Stimulated activated CD4-positive, alpha-beta T cell treated with anti-CD3 and anti-CD28 coated beads, Interleukin-2, amount 100 ng/mL, for 4 hours (primary cell): Measurements from ENCODE around the gene TSPY9.
"Not testable (repeated sequence)": the region's sequence is repeated elsewhere in the genome, so short reads cannot be mapped to it uniquely, and the experiment has no call there.

Experiments
- DNase-seq: peaks from one replicate; pipeline ENCODE4 v3.0.0-alpha.2; 2020; ENCODE audit warnings: low read depth

Gene TSPY9, protein sequence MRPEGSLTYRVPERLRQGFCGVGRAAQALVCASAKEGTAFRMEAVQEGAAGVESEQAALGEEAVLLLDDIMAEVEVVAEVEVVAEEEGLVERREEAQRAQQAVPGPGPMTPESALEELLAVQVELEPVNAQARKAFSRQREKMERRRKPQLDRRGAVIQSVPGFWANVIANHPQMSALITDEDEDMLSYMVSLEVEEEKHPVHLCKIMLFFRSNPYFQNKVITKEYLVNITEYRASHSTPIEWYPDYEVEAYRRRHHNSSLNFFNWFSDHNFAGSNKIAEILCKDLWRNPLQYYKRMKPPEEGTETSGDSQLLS

DNA sequence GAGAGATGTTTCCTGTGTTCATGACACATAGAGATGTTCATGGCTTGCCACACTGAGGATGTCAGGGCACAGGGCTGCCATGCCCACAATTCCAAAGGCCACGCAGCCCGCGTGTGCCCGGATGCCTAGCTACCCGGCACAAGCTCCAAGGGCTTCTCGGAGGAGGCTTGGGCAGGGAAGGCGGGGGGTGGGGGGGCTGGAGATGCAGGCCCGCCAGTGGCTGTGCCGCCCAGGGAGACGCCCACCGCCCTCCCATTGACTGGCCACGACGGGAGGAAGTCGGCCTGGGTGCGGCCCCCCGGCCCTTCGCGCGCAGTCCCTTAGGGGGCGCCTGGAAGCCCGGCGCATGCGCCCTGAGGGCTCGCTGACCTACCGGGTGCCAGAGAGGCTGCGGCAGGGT, at the start of gene TSPY9:
Gene TSPY9, plus strand, starts transcription at position 301 of the 400 bp plus-strand sequence. Its CDS starts 46 bp downstream, at position 347.
- DNase-seq, result not testable (repeated sequence)

DNA sequence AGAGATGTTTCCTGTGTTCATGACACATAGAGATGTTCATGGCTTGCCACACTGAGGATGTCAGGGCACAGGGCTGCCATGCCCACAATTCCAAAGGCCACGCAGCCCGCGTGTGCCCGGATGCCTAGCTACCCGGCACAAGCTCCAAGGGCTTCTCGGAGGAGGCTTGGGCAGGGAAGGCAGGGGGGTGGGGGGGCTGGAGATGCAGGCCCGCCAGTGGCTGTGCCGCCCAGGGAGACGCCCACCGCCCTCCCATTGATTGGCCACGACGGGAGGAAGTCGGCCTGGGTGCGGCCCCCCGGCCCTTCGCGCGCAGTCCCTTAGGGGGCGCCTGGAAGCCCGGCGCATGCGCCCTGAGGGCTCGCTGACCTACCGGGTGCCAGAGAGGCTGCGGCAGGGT, 20.4 kb upstream of the TSPY9 start, which contains the start of gene TSPY1:
Gene TSPY1, plus strand, starts transcription at position 301 of the 400 bp plus-strand sequence. Its CDS starts 46 bp downstream, at position 347.
- DNase-seq, result not testable (repeated sequence)

DNA sequence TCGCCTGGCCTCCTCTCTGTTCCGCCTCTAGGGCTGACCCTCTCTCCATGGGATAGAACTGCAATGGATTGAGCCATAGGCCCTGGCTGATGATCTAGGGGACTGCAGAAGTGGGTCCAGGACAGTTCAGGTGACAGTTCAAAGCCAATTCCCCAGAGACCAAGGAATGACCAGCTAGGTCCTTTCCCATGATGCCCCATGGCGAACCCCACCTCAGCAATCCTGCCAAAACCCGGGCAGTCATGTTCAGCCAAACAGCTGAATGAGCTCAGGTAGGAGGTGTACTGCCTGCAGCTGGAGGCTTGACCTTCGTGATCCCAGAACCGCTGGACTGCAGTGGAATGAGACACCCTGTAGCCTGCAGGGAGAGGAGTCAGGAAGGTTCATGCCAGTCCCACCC, 17.3 kb downstream of the TSPY9 start:
- not testable (repeated sequence) for DNase-seq

DNA sequence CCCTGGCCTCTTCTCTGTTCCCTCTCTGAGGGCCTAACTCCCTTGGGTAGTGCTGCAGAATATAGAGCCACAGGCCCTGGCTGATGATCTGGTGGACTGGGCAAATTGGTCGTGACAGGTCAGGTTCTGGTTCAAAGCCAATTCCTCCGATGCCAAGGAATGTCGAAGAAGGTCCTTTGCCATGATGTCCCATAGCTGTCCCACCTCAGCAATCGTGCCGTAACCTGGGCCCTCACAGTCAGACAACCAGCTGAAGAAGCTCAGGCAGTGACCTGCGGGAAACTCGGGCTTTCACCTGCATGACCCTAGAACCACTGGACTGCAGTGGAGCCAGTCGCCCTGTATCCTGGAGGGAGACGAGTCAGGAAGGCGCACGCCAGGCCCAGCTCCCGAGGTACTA, 29.2 kb downstream of the TSPY9 start:
- not testable (repeated sequence) for DNase-seq

DNA sequence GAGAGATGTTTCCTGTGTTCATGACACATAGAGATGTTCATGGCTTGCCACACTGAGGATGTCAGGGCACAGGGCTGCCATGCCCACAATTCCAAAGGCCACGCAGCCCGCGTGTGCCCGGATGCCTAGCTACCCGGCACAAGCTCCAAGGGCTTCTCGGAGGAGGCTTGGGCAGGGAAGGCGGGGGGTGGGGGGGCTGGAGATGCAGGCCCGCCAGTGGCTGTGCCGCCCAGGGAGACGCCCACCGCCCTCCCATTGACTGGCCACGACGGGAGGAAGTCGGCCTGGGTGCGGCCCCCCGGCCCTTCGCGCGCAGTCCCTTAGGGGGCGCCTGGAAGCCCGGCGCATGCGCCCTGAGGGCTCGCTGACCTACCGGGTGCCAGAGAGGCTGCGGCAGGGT, 40.5 kb downstream of the TSPY9 start, which contains the start of gene TSPY10:
Gene TSPY10, plus strand, starts transcription at position 301 of the 400 bp plus-strand sequence. Its CDS starts 46 bp downstream, at position 347.
- not testable (repeated sequence) for DNase-seq
